GM23338 (cell line): ENCODE data around the gene SMIM14. TPM values are rescaled to one million over a fixed set of nuclear protein-coding genes. Genes with fewer than 3 reads are reported as not detected.

Source experiments
- ATAC-seq: fragments of 200-7000 bp; cut with Tn5 transposase; 3 replicates; pipeline ENCODE4 v1.9.1; 2020
- DNase-seq: peaks from one replicate; pipeline ENCODE4 v3.0.0-alpha.2; 2015; ENCODE audit warnings: low spot score
- H2AFZ ChIP-seq: fragments of 200-600 bp; sonication (generic); 2 replicates; pipeline ENCODE4 v1.8.0; 2016; ENCODE audit warnings: antibody characterized with exemption, mild to moderate bottlenecking, moderate library complexity
- H3F3A ChIP-seq: fragments of 200-600 bp; sonication (generic); replicated peaks from 2 replicates; pipeline ENCODE4 v1.8.0; 2017; ENCODE audit warnings: antibody characterized with exemption, mixed run types, low read depth
- H3K27ac ChIP-seq: fragments of 200-600 bp; sonication (generic); 2 replicates; pipeline ENCODE4 v1.6.1; 2016; ENCODE audit warnings: low read depth
- H3K27me3 ChIP-seq: fragments of 200-600 bp; sonication (generic); 2 replicates; pipeline ENCODE4 v1.8.0; 2016; ENCODE audit warnings: mild to moderate bottlenecking, mixed run types, moderate library complexity; ENCODE audit not compliant: insufficient read depth
- H3K36me3 ChIP-seq: fragments of 200-600 bp; sonication (generic); 2 replicates; pipeline ENCODE4 v1.8.0; 2016; ENCODE audit warnings: mild to moderate bottlenecking; ENCODE audit not compliant: insufficient read depth
- H3K4me1 ChIP-seq: fragments of 200-600 bp; sonication (generic); 2 replicates; pipeline ENCODE4 v1.8.0; 2016; ENCODE audit warnings: mild to moderate bottlenecking, moderate library complexity; ENCODE audit not compliant: insufficient read depth
- H3K4me2 ChIP-seq: fragments of 200-600 bp; sonication (generic); 2 replicates; pipeline ENCODE4 v1.7.1; 2017; ENCODE audit warnings: mixed run types
- H3K4me3 ChIP-seq: fragments of 200-600 bp; sonication (generic); 2 replicates; pipeline ENCODE4 v1.6.1; 2016; ENCODE audit warnings: mixed run types
- H3K79me2 ChIP-seq: fragments of 200-600 bp; sonication (generic); replicated peaks from 2 replicates; pipeline ENCODE4 v1.8.0; 2017; ENCODE audit warnings: mild to moderate bottlenecking; ENCODE audit not compliant: insufficient read depth
- H3K9me2 ChIP-seq: fragments of 200-600 bp; sonication (generic); 2 replicates; pipeline ENCODE4 v1.8.0; 2017; ENCODE audit not compliant: insufficient read depth
- H4K20me1 ChIP-seq: fragments of 200-600 bp; sonication (generic); replicated peaks from 2 replicates; pipeline ENCODE4 v1.8.0; 2017; ENCODE audit warnings: mild to moderate bottlenecking; ENCODE audit not compliant: insufficient read depth
- H3K27ac Mint-ChIP-seq: 2 replicates; pipeline ENCODE4 v1.8.0; 2020; ENCODE audit warnings: inconsistent platforms, mild to moderate bottlenecking, moderate library complexity, mixed read lengths
- H3K27me3 Mint-ChIP-seq: 3 replicates; pipeline ENCODE4 v1.8.0; 2022; ENCODE audit warnings: low read depth, mild to moderate bottlenecking, moderate library complexity, mixed read lengths, inconsistent platforms; ENCODE audit not compliant: insufficient read depth, poor library complexity
- H3K36me3 Mint-ChIP-seq: 3 replicates; pipeline ENCODE4 v1.8.0; 2021; ENCODE audit warnings: low read depth, mild to moderate bottlenecking, inconsistent platforms, moderate library complexity, mixed read lengths
- H3K4me1 Mint-ChIP-seq: 3 replicates; pipeline ENCODE4 v1.8.0; 2020; ENCODE audit warnings: mild to moderate bottlenecking, inconsistent platforms, mixed read lengths
- H3K4me3 Mint-ChIP-seq: 3 replicates; pipeline ENCODE4 v1.8.0; 2021; ENCODE audit warnings: moderate library complexity, mild to moderate bottlenecking, inconsistent platforms, mixed read lengths
- H3K9me3 Mint-ChIP-seq: 3 replicates; pipeline ENCODE4 v1.8.0; 2020; ENCODE audit warnings: moderate library complexity, mild to moderate bottlenecking, inconsistent platforms, mixed read lengths
- CREB1 ChIP-seq: fragments of 250-450 bp; sonication (Bioruptor Pico); IDR thresholded peaks from 2 replicates; pipeline ENCODE4 v1.5.0; 2020; ENCODE audit warnings: low read depth, mild to moderate bottlenecking, moderate library complexity
- CTCF ChIP-seq, 2 experiments: fragments of 200-600 bp in 1 of 2; sonication (generic) in 1 of 2; conservative IDR thresholded peaks; 2 replicates each; pipeline versions ENCODE4 v1.5.1 to v1.6.1; 2016 to 2017; ENCODE audit warnings: antibody characterized with exemption in 2 of 2, low read depth in 2 of 2, mild to moderate bottlenecking in 2 of 2, moderate library complexity in 1 of 2
- ETS1 ChIP-seq: IDR thresholded peaks from 2 replicates; pipeline ENCODE4 v1.6.1; 2016; ENCODE audit warnings: antibody characterized with exemption
- EZH2 ChIP-seq: fragments of 200-600 bp; sonication (generic); IDR thresholded peaks from one replicate; pipeline ENCODE4 v1.8.0; 2017; ENCODE audit warnings: antibody characterized with exemption, mild to moderate bottlenecking, low read depth; ENCODE audit not compliant: unreplicated experiment
- EZH2phosphoT487 ChIP-seq: fragments of 200-600 bp; sonication (generic); IDR thresholded peaks from one replicate; pipeline ENCODE4 v1.8.1; 2018; ENCODE audit warnings: antibody characterized with exemption; ENCODE audit not compliant: unreplicated experiment
- JUNB ChIP-seq: IDR thresholded peaks from one replicate; pipeline ENCODE4 v1.6.1; 2016; ENCODE audit warnings: antibody characterized with exemption; ENCODE audit not compliant: unreplicated experiment
- NANOG ChIP-seq: IDR thresholded peaks from 2 replicates; pipeline ENCODE4 v1.6.1; 2016; ENCODE audit warnings: antibody characterized with exemption, borderline replicate concordance
- POLR2AphosphoS5 ChIP-seq: IDR thresholded peaks from 2 replicates; pipeline ENCODE4 v1.6.1; 2016; ENCODE audit warnings: antibody characterized with exemption, low read depth
- REST ChIP-seq: IDR thresholded peaks from one replicate; pipeline ENCODE4 v1.6.1; 2018; ENCODE audit warnings: antibody characterized with exemption; ENCODE audit not compliant: unreplicated experiment
- STAT1 ChIP-seq: IDR thresholded peaks from one replicate; pipeline ENCODE4 v1.6.1; 2016; ENCODE audit warnings: antibody characterized with exemption; ENCODE audit not compliant: unreplicated experiment
- ZNF114 ChIP-seq: fragments of 250-450 bp; sonication (Bioruptor Pico); IDR thresholded peaks from 2 replicates; pipeline ENCODE4 v1.5.0; 2020; ENCODE audit warnings: mild to moderate bottlenecking, moderate library complexity
- ZNF331 ChIP-seq: fragments of 250-450 bp; sonication (Bioruptor Pico); IDR thresholded peaks from 2 replicates; pipeline ENCODE4 v1.5.0; 2020; ENCODE audit warnings: low read depth, mild to moderate bottlenecking, moderate library complexity
- ZNF462 ChIP-seq: fragments of 250-450 bp; sonication (Bioruptor Pico); IDR thresholded peaks from 2 replicates; pipeline ENCODE4 v1.5.0; 2020; ENCODE audit warnings: mild to moderate bottlenecking, moderate library complexity
- polyA plus RNA-seq: library from polyadenylated mRNA; unstranded; fragments of >200 nt; fragmentation: Nextera tagmentation; extraction: Ambion mirVana; gene quantifications from 2 replicates; pipeline ENCODE4 v1.2.1, GENCODE V29; 2016
- total RNA-seq: library from RNA; depleted of rRNA; stranded (reverse); fragments of >200 nt; shearing (Covaris generic); gene quantifications from 2 replicates; pipeline ENCODE4 v1.2.3, GENCODE V29; 2014

Gene SMIM14
- total and polyA plus RNA-seq, 2 experiments from 2014 or later, result 29.0 to 52.6 TPM

GRCh38 chr4:39571504-39571903 lies 67.2 kb downstream of the SMIM14 start:
- DNase-seq (no peak), ATAC-seq (no peak)
- H3K4me3 ChIP-seq, result no peak overlapping the region
- no peak for TF ChIP-seq NANOG
- TF ChIP-seq JUNB, result no peak
- TF ChIP-seq ETS1, result no peak
- TF ChIP-seq STAT1, result no peak
- no peak for TF ChIP-seq EZH2
- no peak for TF ChIP-seq ZNF331 (CRISPR knock-in tag)
- no peak for TF ChIP-seq EZH2phosphoT487
- TF ChIP-seq POLR2AphosphoS5, result no peak
- TF ChIP-seq ZNF462, result no peak
- no peak for TF ChIP-seq ZNF114
- TF ChIP-seq CREB1 (CRISPR knock-in tag), result no peak
- TF ChIP-seq CTCF (conservative IDR thresholded peaks at IDR 0.05; ENCODE audit: low read depth in 2 of 2), result no peak
- TF ChIP-seq REST, result no peak
- H3K27ac ChIP-seq, result no peak overlapping the region
- no peaks in the 10 kb centered on the region for H3K9me2 ChIP-seq
- H4K20me1 ChIP-seq, result peaks cover 5% of the 10 kb centered on the region; the same call in 1 of the 2 replicates
- H3K79me2 ChIP-seq, result no peaks in the 10 kb centered on the region
- H3K4me1 ChIP-seq, result no peaks in the 10 kb centered on the region
- no peaks in the 10 kb centered on the region for H3K27me3 ChIP-seq
- H2AFZ ChIP-seq, result no peak overlapping the region
- H3K27me3 Mint-ChIP-seq, result peaks cover 2% of the 10 kb centered on the region
- no peak overlapping the region for H3K27ac Mint-ChIP-seq
- H3K36me3 Mint-ChIP-seq, result peaks cover 2% of the 10 kb centered on the region; the same call in 2 of the 3 replicates
- no peaks in the 10 kb centered on the region for H3K36me3 ChIP-seq
- H3K4me1 Mint-ChIP-seq, result no peaks in the 10 kb centered on the region; the same call in 2 of the 3 replicates
- H3K9me3 Mint-ChIP-seq, result peaks cover under 1% of the 10 kb centered on the region; the same call in 1 of the 3 replicates
- no peak overlapping the region for H3K4me2 ChIP-seq
- H3F3A ChIP-seq, result 0 out of 2 replicates have a peak, but pooled peaks cover 3% of the 10 kb centered on the region
- no peak overlapping the region for H3K4me3 Mint-ChIP-seq
